Tibial artery (tissue), 4 donors: Measurements from ENCODE around the gene AP5M1.
"Not testable (repeated sequence)": the region's sequence is repeated elsewhere in the genome, so short reads cannot be mapped to it uniquely, and the experiment has no call there.

Source experiments
- DNase-seq, 2 donors: peaks; one replicate each; pipeline ENCODE4 v3.0.0-alpha.2; 2019
- H3K27ac ChIP-seq, 2 donors: fragments of 200-600 bp; sonication (generic) in 1 of 2; 1 replicate in 1 of 2; 2 replicates in 1 of 2; pipeline ENCODE4 v1.5.1; 2018 to 2019; ENCODE audit warnings: mild to moderate bottlenecking in 1 of 2
- H3K27me3 ChIP-seq, 2 donors: fragments of 200-600 bp; sonication (generic) in 1 of 2; one replicate each; pipeline versions ENCODE4 v1.5.1 to v1.6.0; 2016 to 2019
- H3K36me3 ChIP-seq, 3 donors: fragments of 200-600 bp; sonication (generic) in 2 of 3; one replicate each; pipeline ENCODE4 v1.5.1; 2016 to 2019; ENCODE audit warnings: mild to moderate bottlenecking in 2 of 3
- H3K4me1 ChIP-seq, 4 donors: fragments of 200-600 bp; sonication (generic) in 2 of 4; 1 replicate in 3 of 4; 2 replicates in 1 of 4; pipeline ENCODE4 v1.5.1; 2016 to 2019
- H3K4me3 ChIP-seq, 2 donors: fragments of 200-600 bp; sonication (generic) in 1 of 2; 1 replicate in 1 of 2; 2 replicates in 1 of 2; pipeline ENCODE4 v1.5.1; 2018 to 2019; ENCODE audit warnings: mild to moderate bottlenecking in 2 of 2
- H3K9me3 ChIP-seq, 3 donors: fragments of 200-600 bp; sonication (generic) in 1 of 3; one replicate each; pipeline ENCODE4 v1.5.1; 2016 to 2019
- CTCF ChIP-seq, 2 experiments: fragments of 200-600 bp in 1 of 2; fragments of 450-650 bp in 1 of 2; IDR thresholded peaks; one replicate each; pipeline ENCODE4 v1.5.1; 2017 to 2019; ENCODE audit warnings: antibody characterized with exemption in 2 of 2, mild to moderate bottlenecking in 1 of 2, moderate library complexity in 1 of 2
- intact Hi-C: fragments of 100-400 bp; cut with DNase I; formaldehyde crosslinking; loops from one replicate; pipeline ENCODE4 v1.15.0; 2023; ENCODE audit warnings: low total_unique reads

The AP5M1 gene

GRCh38 chr14:57243320-57243719, 25.5 kb upstream of the AP5M1 start:
- no peak for TF ChIP-seq CTCF (IDR thresholded peaks at IDR 0.05)
- Histone ChIP-seq H3K4me3 (no peak overlapping the region), H3K9me3 (no peaks in the 10 kb centered on the region), H3K4me1 (no peaks in the 10 kb centered on the region), H3K27ac (no peak overlapping the region), H3K27me3 (no peaks in the 10 kb centered on the region), H3K36me3 (peaks cover 10 to 29% (median 24%) of the 10 kb centered on the region in 3 donors)
- intact Hi-C loops, result no loop called here
- DNase-seq, result no peak

GRCh38 chr14:57244106-57244505, 24.7 kb upstream of the AP5M1 start:
- Histone ChIP-seq H3K27ac (no peak overlapping the region), H3K4me1 (no peaks in the 10 kb centered on the region), H3K36me3 (peaks cover 10 to 24% (median 22%) of the 10 kb centered on the region in 3 donors), H3K4me3 (no peak overlapping the region), H3K9me3 (no peaks in the 10 kb centered on the region), H3K27me3 (no peaks in the 10 kb centered on the region)
- no peak for TF ChIP-seq CTCF (IDR thresholded peaks at IDR 0.05)
- no peak for DNase-seq
- intact Hi-C loops, result no loop called here

- TF ChIP-seq CTCF (IDR thresholded peaks at IDR 0.05), result no peak
- intact Hi-C loops, result no loop called here
- Histone ChIP-seq H3K9me3 (no peaks in the 10 kb centered on the region), H3K27ac (no peak overlapping the region), H3K4me1 (peaks cover 0 to 3% (median 2%) of the 10 kb centered on the region in 4 donors), H3K36me3 (peaks cover 10 to 21% (median 19%) of the 10 kb centered on the region in 3 donors), H3K27me3 (no peaks in the 10 kb centered on the region), H3K4me3 (no peak overlapping the region)
- DNase-seq, result no peak
Observed at GRCh38 chr14:57245941-57246340, 22.8 kb upstream of the AP5M1 start.

GRCh38 chr14:57246933-57247657, 21.7 kb upstream of the AP5M1 start:
- no peak for DNase-seq
- Histone ChIP-seq H3K36me3 (peaks cover 10 to 20% (median 12%) of the 10 kb centered on the region in 3 donors), H3K9me3 (no peaks in the 10 kb centered on the region), H3K27ac (no peak overlapping the region), H3K4me3 (no peak overlapping the region), H3K27me3 (no peaks in the 10 kb centered on the region), H3K4me1 (peaks cover 0 to 6% (median 4%) of the 10 kb centered on the region in 4 donors)
- intact Hi-C loops, result no loop called here
- TF ChIP-seq CTCF (IDR thresholded peaks at IDR 0.05), result no peak

- intact Hi-C loops, result no loop called here
- peaks cover 0 to 4% (median 0%) of the 10 kb centered on the region in 3 donors for H3K9me3 ChIP-seq
- no peaks in the 10 kb centered on the region for H3K27me3 ChIP-seq
- H3K36me3 ChIP-seq, result no peaks in the 10 kb centered on the region
- H3K27ac ChIP-seq, result no peak overlapping the region
- TF ChIP-seq CTCF (IDR thresholded peaks at IDR 0.05), result no peak
- peaks cover 0 to 13% (median 4%) of the 10 kb centered on the region in 4 donors for H3K4me1 ChIP-seq
- no peak for DNase-seq
- H3K4me3 ChIP-seq, result no peak overlapping the region
Observed at GRCh38 chr14:57254884-57255283, 13.9 kb upstream of the AP5M1 start.

- intact Hi-C loops, H3K36me3 ChIP-seq, H3K27me3 ChIP-seq, H3K9me3 ChIP-seq, H3K4me3 ChIP-seq, H3K27ac ChIP-seq, DNase-seq: not testable (repeated sequence)
- H3K4me1 ChIP-seq, result peaks cover 0 to 15% (median 2%) of the 10 kb centered on the region in 4 donors
Observed at GRCh38 chr14:57258221-57258620, 10.6 kb upstream of the AP5M1 start.
